Measurements from ENCODE around the gene NPBWR2.

Gene NPBWR2

GRCh38 chr20:64095927-64096326 is 11.4 kb downstream of the NPBWR2 start:
- no peaks in the 10 kb centered on the region for H3K36me3 ChIP-seq (ENCODE audit: control insufficient read depth in 2 of 2, insufficient read depth in 1 of 2, low read length in 2 of 2)
- H3K9me3 ChIP-seq (ENCODE audit: control insufficient read depth, insufficient read depth, low read depth, low read length): no peaks in the 10 kb centered on the region
- CTCF ChIA-PET: interaction anchor here (0.8 kb wide), 1 partner anchor 25 kb away, joined by 3 read pairs; no protein-coding TSS in a partner anchor
- H3K4me3 ChIP-seq (ENCODE audit: low read depth, low read length): no peak overlapping the region
- no peak overlapping the region for H3K27ac ChIP-seq (ENCODE audit: extremely low read depth, low read depth, low read length)
- no peak for TF ChIP-seq ZNF335 (tag by site-specific recombination; conservative IDR thresholded peaks at IDR 0.05)
- TF ChIP-seq ZSCAN4 (tag by site-specific recombination; IDR thresholded peaks at IDR 0.05): 0 out of 2 replicates have a peak, but pooled peaks have one; percentile 33
- POLR2A ChIA-PET: no interaction called here
- no peaks in the 10 kb centered on the region for H3K4me1 ChIP-seq (ENCODE audit: control insufficient read depth, insufficient read depth, low read length)

DNA sequence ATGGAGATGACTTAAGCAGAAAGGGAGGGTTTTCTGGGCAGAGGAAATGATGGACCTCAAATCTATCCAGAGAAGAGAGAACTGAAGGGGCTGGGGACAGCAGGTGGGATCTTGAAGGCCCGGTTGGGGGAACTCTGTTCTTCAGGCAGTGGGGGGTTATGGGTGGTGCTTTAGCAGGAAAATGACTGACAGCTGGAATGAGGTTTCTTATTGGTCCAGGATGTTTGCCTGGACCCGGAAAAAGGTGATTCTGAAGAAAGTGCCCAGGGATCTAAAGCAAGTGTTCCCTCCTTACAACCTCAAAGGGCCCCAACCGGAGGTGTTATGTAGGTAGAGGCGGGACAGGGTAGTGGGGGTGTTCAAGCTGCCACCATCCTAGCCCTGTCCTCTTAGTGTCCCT is 11.9 kb downstream of the NPBWR2 start:
- TF ChIP-seq SP3 (tag by site-specific recombination; IDR thresholded peaks at IDR 0.05) (no peak), ZNF248 (tag by site-specific recombination; IDR thresholded peaks at IDR 0.05) (no peak), SP2 (tag by site-specific recombination; IDR thresholded peaks at IDR 0.05) (peak; percentile 42), ZNF184 (tag by site-specific recombination; IDR thresholded peaks at IDR 0.05) (no peak), ZNF302 (tag by site-specific recombination; IDR thresholded peaks at IDR 0.05; ENCODE audit: low read depth) (no peak), KLF10 (tag by site-specific recombination; IDR thresholded peaks at IDR 0.05) (no peak), PRDM1 (tag by site-specific recombination; IDR thresholded peaks at IDR 0.05) (no peak), MEIS1 (CRISPR knock-in tag; IDR thresholded peaks at IDR 0.05; ENCODE audit: borderline replicate concordance) (no peak)
- TF ChIP-seq, protein P1, sequence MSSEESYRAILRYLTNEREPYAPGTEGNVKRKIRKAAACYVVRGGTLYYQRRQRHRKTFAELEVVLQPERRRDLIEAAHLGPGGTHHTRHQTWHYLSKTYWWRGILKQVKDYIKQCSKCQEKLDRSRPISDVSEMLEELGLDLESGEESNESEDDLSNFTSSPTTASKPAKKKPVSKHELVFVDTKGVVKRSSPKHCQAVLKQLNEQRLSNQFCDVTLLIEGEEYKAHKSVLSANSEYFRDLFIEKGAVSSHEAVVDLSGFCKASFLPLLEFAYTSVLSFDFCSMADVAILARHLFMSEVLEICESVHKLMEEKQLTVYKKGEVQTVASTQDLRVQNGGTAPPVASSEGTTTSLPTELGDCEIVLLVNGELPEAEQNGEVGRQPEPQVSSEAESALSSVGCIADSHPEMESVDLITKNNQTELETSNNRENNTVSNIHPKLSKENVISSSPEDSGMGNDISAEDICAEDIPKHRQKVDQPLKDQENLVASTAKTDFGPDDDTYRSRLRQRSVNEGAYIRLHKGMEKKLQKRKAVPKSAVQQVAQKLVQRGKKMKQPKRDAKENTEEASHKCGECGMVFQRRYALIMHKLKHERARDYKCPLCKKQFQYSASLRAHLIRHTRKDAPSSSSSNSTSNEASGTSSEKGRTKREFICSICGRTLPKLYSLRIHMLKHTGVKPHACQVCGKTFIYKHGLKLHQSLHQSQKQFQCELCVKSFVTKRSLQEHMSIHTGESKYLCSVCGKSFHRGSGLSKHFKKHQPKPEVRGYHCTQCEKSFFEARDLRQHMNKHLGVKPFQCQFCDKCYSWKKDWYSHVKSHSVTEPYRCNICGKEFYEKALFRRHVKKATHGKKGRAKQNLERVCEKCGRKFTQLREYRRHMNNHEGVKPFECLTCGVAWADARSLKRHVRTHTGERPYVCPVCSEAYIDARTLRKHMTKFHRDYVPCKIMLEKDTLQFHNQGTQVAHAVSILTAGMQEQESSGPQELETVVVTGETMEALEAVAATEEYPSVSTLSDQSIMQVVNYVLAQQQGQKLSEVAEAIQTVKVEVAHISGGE (tag by site-specific recombination; conservative IDR thresholded peaks at IDR 0.05; ENCODE audit: low read depth): no peak
- ChIA-PET CTCF (interaction anchor here (0.8 kb wide), 1 partner anchor 25 kb away, joined by 3 read pairs; no protein-coding TSS in a partner anchor), POLR2A (no interaction called here)
- Histone ChIP-seq H3K4me3 (ENCODE audit: low read depth, low read length) (no peak overlapping the region), H3K4me1 (ENCODE audit: control insufficient read depth, insufficient read depth, low read length) (no peaks in the 10 kb centered on the region), H3K36me3 (ENCODE audit: control insufficient read depth in 2 of 2, insufficient read depth in 1 of 2, low read length in 2 of 2) (no peaks in the 10 kb centered on the region), H3K9me3 (ENCODE audit: control insufficient read depth, insufficient read depth, low read depth, low read length) (no peaks in the 10 kb centered on the region), H3K27ac (ENCODE audit: extremely low read depth, low read depth, low read length) (no peak overlapping the region)

DNA sequence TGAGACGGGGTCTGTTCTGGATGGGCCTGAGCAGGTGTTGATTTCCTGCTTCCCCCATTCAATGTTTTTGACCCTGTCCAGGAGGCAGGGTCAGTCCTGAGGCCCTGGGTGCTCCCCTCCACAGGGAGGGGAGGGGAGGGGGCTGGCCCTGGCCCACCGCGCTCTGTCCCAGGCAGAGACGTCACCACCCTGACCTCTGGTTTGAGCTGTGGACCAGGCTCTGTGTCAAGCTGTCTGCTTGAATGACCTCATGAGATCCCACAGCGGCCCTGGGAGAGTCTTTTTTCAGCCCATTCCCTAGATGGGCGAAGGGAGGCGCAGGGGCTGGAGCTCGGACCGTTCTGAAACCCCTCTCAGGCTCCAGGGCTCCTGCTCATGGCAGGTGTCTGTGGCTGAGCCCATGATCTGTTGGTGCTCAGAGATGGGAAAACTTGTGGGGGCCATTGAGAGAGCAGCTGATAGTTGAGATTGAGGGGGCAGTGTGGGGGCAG is 14.3 kb downstream of the NPBWR2 start:
- Histone ChIP-seq H3K4me3 (ENCODE audit: low read depth, low read length) (no peak overlapping the region), H3K27ac (ENCODE audit: extremely low read depth, low read depth, low read length) (no peak overlapping the region), H3K9me3 (ENCODE audit: control insufficient read depth, insufficient read depth, low read depth, low read length) (no peaks in the 10 kb centered on the region), H3K4me1 (ENCODE audit: control insufficient read depth, insufficient read depth, low read length) (no peaks in the 10 kb centered on the region), H3K36me3 (ENCODE audit: control insufficient read depth in 2 of 2, insufficient read depth in 1 of 2, low read length in 2 of 2) (no peaks in the 10 kb centered on the region)
- POLR2A ChIA-PET: no interaction called here
- CTCF ChIA-PET: no interaction called here
- TF ChIP-seq ZNF600 (tag by site-specific recombination; IDR thresholded peaks at IDR 0.05) (peak; percentile 37; the same call in 1 of the 2 replicates), ZNF658 (tag by site-specific recombination; IDR thresholded peaks at IDR 0.05) (no peak), GLIS1 (tag by site-specific recombination; IDR thresholded peaks at IDR 0.05) (0 out of 2 replicates have a peak, but pooled peaks have one; percentile 12)
